GM19239 (cell line): ENCODE measurements around the gene MYBPC2.

Source experiments
- DNase-seq: peaks from one replicate; pipeline ENCODE4 v3.0.0; 2011; ENCODE audit warnings: low spot score; ENCODE audit not compliant: insufficient read length
- FAIRE-seq: peaks from 2 replicates; lab custom pipeline; 2011; peaks lifted over from hg19 to GRCh38; lab: Jason Lieb, UNC

Gene MYBPC2

GRCh38 chr19:50494186-50495019 lies 61.7 kb downstream of the MYBPC2 start:
- no peak for FAIRE-seq

GRCh38 chr19:50495020-50495531 lies 62.4 kb downstream of the MYBPC2 start:
- DNase-seq (no peak), FAIRE-seq (no peak)

More at GRCh38 chr19:50494186-50495019, 61.7 kb downstream of the MYBPC2 start:
- no peak for DNase-seq

DNA sequence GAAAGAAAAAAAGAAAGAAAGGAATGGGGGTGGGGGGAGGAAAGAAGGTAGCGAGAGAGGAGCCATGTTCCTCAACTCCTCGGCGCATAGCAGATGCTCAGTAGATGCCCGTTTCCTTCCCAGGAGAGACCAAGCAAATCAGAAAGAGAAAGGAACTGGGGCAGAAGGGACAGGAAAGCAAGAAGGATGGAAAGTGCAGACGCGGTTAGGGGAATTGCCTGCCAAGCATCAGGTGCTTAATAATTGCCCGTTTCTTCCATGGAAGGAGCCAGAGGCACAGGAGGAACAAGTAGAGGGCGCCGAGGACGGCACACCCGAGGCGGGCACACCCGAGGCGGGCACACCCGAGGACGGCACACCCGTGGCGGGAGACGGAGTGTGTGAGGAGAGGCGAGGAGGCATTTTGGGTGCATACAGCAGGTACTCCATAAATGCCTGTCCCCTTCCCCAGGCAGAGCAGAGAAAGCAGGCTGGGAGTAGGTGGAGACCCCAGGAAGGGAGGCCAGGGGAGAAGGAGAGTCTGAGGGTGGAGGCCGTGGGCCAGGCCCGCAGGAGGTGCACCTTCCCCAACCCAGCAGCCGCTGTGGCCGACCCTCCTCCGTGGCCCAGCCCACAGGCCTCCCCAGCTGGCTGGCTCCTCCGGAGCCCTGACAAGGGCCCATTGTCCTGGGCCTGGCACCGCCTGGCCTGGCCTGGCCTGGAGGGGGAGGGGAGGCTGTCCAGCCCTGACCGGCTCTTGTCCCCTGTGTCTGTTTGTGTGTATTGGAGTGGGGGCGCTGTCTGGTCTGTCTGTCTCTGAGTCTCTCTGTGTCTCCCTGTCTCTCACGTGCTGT lies 63.7 kb downstream of the MYBPC2 start:
- DNase-seq: no peak
- FAIRE-seq: no peak

DNA sequence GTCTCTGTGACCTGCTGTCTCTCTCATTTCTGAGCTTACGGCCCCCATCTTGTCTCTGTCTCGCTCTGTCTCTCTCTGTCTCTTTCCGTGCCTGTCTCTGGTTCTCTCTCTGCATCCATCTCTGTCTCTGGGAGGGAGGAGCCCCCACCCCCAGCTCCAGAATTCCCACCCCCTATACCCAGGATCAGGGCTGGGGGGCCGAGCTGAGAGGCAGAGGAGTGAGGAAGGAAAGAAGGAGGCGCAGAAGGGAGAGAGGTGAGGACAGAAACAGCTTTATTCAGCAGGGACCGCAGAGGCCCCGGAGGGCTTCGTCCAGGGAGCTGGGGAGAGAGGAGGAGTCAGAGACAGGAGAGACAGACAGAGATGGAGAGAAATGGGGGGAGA lies 64.3 kb downstream of the MYBPC2 start:
- DNase-seq (no peak), FAIRE-seq (no peak)

DNA sequence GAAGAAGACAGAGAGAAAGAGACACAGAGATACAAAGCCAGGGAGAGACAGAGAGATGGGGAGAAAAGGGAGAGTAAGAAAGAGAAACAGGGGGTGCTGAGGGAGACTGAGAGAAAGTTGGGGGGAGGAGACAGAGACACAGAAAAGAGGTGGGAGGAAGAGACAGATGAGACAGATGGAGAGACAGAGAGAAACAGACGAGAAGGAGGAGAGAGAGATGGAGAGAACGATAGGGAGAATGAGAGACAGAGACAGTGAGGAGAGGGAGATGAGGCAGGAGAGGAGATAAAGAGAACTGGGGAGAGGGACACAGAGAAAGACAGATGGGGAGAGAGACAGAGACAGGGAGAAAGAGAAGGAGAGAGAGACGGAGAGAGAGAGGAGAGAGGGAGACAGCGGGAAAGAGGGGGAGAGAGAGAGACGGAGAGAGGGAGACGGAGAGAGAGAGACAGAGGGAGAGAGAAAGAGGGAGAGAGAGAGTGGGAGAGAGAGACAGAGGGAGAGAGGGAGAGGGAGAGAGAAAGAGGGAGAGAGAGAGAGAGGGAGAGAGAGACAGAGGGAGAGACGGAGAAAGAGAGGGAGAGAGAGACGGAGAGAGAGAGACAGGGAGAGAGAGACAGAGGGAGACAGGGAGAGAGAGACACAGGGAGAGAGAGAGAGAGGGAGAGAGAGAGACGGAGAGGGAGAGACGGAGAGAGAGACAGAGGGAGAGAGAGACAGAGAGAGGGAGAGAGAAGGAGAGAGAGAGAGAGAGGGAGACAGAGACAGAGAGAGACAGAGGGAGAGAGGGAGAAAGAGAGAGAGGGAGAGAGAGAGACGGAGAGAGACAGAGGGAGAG lies 65.7 kb downstream of the MYBPC2 start:
- DNase-seq (no peak), FAIRE-seq (no peak)

DNA sequence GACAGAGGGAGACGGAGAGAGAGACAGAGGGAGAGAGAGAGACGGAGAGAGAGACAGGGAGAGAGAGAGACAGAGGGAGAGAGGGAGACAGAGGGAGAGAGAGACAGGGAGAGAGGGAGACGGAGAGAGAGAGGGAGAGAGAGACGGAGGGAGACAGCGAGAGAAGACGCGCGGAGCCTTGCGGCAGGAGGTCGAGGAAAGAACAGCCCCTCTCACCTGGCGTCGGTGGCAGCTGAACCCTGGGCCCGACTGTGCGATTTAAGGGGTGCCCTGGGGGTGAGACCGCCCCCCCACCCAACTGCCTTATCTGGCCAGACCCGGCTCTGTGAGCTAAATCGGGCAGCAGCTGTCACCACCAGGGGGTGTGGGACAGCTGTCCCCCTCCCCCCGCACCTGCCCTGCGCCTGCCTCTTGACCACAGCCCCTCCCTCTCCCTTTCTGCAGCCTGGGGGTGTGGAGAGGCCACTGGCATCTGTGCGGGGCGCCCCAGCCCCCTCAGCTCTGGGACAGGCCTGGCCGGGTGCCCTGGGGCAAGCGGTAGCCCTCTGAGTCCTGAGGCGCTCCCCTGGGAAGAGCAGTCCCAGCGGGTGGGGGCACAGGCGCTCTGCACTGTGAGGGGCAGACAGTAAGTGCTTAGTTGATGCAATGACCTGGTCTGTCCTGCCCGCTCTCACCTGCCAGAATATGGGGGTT lies 67.5 kb downstream of the MYBPC2 start:
- no peak for FAIRE-seq
- DNase-seq: no peak

GRCh38 chr19:50500753-50501151 lies 68.1 kb downstream of the MYBPC2 start:
- no peak for FAIRE-seq

DNA sequence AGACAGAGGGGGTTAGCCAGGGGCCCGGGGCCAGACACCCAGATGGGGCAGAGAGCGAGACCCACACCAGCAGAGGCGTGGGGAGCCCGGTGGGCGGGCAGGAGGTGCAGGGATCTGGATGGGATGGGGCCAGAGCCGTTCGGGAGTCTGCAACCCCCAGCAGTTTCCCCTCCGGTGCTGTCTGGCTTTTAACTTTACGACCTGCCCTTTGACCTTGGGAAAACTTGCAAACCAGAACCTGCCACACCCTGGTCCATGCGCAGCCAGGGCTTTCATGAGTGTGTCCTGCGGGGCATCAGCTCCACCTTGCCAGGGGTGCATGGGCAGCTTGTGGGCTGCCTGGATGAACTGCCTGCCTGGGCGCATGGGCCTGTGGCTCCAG lies 68.5 kb downstream of the MYBPC2 start:
- FAIRE-seq (no peak), DNase-seq (no peak)

More at GRCh38 chr19:50500753-50501151, 68.1 kb downstream of the MYBPC2 start:
- no peak for DNase-seq

- DNase-seq: no peak
- no peak for FAIRE-seq
These were observed 69.1 kb downstream of the MYBPC2 start for GRCh38 chr19:50501568-50502475.

- no peak for FAIRE-seq
- no peak for DNase-seq
These were observed 73.3 kb downstream of the MYBPC2 start for GRCh38 chr19:50505856-50506611.

DNA sequence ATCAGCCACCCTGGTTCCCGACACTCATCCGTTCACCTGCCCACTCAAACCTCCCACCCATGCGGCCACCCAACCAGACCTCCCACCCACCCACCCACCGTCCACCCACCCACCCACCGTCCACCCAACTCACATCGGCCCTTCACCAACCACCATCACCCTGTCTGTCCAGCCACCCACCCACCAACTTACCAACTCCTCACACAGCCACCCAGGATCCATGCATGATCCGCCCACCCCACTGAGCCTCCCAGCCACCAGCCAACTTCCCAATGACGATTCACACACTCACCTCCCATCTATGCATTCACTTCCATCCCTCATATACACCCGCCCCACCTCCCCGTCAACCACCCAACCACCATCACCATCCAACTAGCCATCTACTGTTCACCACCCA lies 74.0 kb downstream of the MYBPC2 start:
- FAIRE-seq (no peak), DNase-seq (no peak)

- no peak for FAIRE-seq
- DNase-seq: no peak
These were observed 74.7 kb downstream of the MYBPC2 start for GRCh38 chr19:50507376-50507775.

- DNase-seq: no peak
- FAIRE-seq: no peak
These were observed 76.1 kb downstream of the MYBPC2 start for GRCh38 chr19:50508843-50509190.

GRCh38 chr19:50509366-50509765 lies 76.7 kb downstream of the MYBPC2 start:
- DNase-seq (no peak), FAIRE-seq (no peak)

- no peak for FAIRE-seq
- DNase-seq: no peak
These were observed 77.5 kb downstream of the MYBPC2 start for GRCh38 chr19:50510121-50510670.

DNA sequence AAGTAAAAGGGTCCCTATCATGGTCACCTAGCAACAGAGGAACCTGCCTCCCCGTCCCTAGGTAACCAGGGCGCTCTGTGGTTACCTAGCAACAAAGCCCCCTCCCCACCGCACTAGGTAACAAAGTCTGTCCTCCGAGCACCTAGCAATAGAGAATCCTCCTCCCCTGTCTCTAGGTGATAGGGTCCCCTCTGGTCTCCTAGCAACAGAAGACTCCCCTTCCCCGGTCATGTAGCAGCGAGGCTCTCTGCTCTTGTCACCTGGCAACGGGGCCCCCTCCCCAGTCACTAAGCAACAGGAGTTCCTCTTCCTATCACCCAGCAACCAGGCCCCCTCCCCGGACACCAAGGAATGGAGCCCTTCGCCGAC lies 78.0 kb downstream of the MYBPC2 start:
- no peak for DNase-seq
- peak; percentile 37 for FAIRE-seq

- FAIRE-seq: peak; percentile 99
- peak; percentile 100 for DNase-seq
These were observed 78.6 kb downstream of the MYBPC2 start, which contains the start of gene JOSD2 for GRCh38 chr19:50511069-50511822. Gene JOSD2 (minus strand): TSS chr19:50511191. CDS start chr19:50510431, 760 bp downstream.
